Measurements from ENCODE around the gene ARAP1. TPM values are rescaled to one million over a fixed set of nuclear protein-coding genes. Genes with fewer than 3 reads are reported as not detected.

ARAP1 gene
- total and polyA plus RNA-seq, 7 experiments from 2014 or later: 30.4 to 317 (median 132) TPM

- Mint-ChIP-seq H3K4me3 (peak overlapping the region in 2 of 10 donors; percentile 4 to 58), H3K27ac (peak overlapping the region; percentile 81 to 99 (median 95)), H3K27me3 (no peaks in the 10 kb centered on the region), H3K36me3 (peaks cover 0 to 4% (median 0%) of the 10 kb centered on the region in 5 donors), H3K9me3 (no peaks in the 10 kb centered on the region), H3K4me1 (peaks cover 58 to 81% (median 77%) of the 10 kb centered on the region in 7 donors)
- no peak for DNase-seq
- peaks cover 32 to 48% of the 10 kb centered on the region in 2 donors for H3K4me1 ChIP-seq (ENCODE audit: control insufficient read depth in 2 of 2, insufficient read depth in 2 of 2, low read length in 2 of 2)
- CTCF ChIA-PET: interaction anchor here (0.9 kb wide), 1 partner anchor 14 kb away, joined by 3 read pairs; no protein-coding TSS in a partner anchor
- H3K36me3 ChIP-seq (ENCODE audit: control insufficient read depth in 2 of 3, insufficient read depth in 3 of 3, low read length in 3 of 3): peaks cover 0 to under 1% (median 0%) of the 10 kb centered on the region in 3 experiments
- no peaks in the 10 kb centered on the region for H3K9me3 ChIP-seq (ENCODE audit: control insufficient read depth in 2 of 3, low read length in 3 of 3)
- H3K27me3 ChIP-seq (ENCODE audit: control insufficient read depth in 2 of 2, insufficient read depth in 2 of 2, low read length in 2 of 2): no peaks in the 10 kb centered on the region
- POLR2A ChIA-PET: no interaction called here
- intact Hi-C loops (cut with micrococcal nuclease): no loop called here
- H3K4me3 ChIP-seq (ENCODE audit: low read length): no peak overlapping the region
- peak overlapping the region; percentile 39 for H3K27ac ChIP-seq (ENCODE audit: low read depth, low read length)
- no peak for ATAC-seq
Observed at GRCh38 chr11:72741849-72742512, 10.2 kb downstream of the ARAP1 start.

DNA sequence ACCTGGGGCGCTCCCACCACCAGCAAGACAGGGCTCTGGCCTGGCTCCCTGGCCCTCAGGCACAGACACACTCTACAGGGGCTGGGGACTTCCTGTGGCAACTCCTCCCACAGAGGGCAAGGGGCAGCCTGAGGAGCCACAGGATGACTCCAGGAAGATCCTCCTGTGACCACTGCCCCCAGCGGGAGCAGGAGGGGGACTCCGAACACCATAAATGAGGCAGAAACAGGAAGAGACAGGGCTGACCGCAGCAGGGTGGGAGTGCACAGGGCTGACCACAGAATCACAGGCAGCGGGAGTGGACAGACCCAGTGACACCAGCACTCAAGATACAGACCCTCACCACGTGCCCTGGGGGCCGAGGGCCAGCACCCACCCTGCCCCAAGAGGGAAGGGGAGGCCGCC is 10.8 kb downstream of the ARAP1 start:
- H3K4me1 ChIP-seq (ENCODE audit: control insufficient read depth in 2 of 2, insufficient read depth in 2 of 2, low read length in 2 of 2): peaks cover 36 to 53% of the 10 kb centered on the region in 2 donors
- H3K9me3 Mint-ChIP-seq: no peaks in the 10 kb centered on the region
- H3K4me3 Mint-ChIP-seq: peak overlapping the region in 4 of 10 donors; percentile 6 to 58 (median 34)
- DNase-seq: no peak
- ChIA-PET CTCF (no interaction called here), POLR2A (interaction anchor here (0.5 kb wide), 1 partner anchor 38 kb away, joined by 3 read pairs; no protein-coding TSS in a partner anchor)
- peak overlapping the region; percentile 39 for H3K27ac ChIP-seq (ENCODE audit: low read depth, low read length)
- H3K36me3 ChIP-seq (ENCODE audit: control insufficient read depth in 2 of 3, insufficient read depth in 3 of 3, low read length in 3 of 3): no peaks in the 10 kb centered on the region
- peaks cover 63 to 87% (median 81%) of the 10 kb centered on the region in 7 donors for H3K4me1 Mint-ChIP-seq
- H3K36me3 Mint-ChIP-seq: peaks cover 0 to 5% (median 0%) of the 10 kb centered on the region in 5 donors
- no peaks in the 10 kb centered on the region for H3K9me3 ChIP-seq (ENCODE audit: control insufficient read depth in 2 of 3, low read length in 3 of 3)
- intact Hi-C loops (cut with micrococcal nuclease): no loop called here
- ATAC-seq: peak; percentile 8
- H3K27ac Mint-ChIP-seq: peak overlapping the region; percentile 81 to 99 (median 95)
- no peak overlapping the region for H3K4me3 ChIP-seq (ENCODE audit: low read length)
- no peaks in the 10 kb centered on the region for H3K27me3 ChIP-seq (ENCODE audit: control insufficient read depth in 2 of 2, insufficient read depth in 2 of 2, low read length in 2 of 2)
- no peaks in the 10 kb centered on the region for H3K27me3 Mint-ChIP-seq

- Histone ChIP-seq H3K4me1 (ENCODE audit: control insufficient read depth in 2 of 2, insufficient read depth in 2 of 2, low read length in 2 of 2) (peaks cover 43 to 57% of the 10 kb centered on the region in 2 donors), H3K36me3 (ENCODE audit: control insufficient read depth in 2 of 3, insufficient read depth in 3 of 3, low read length in 3 of 3) (no peaks in the 10 kb centered on the region), H3K4me3 (ENCODE audit: low read length) (no peak overlapping the region), H3K27ac (ENCODE audit: low read depth, low read length) (peak overlapping the region; percentile 39), H3K9me3 (ENCODE audit: control insufficient read depth in 2 of 3, low read length in 3 of 3) (no peaks in the 10 kb centered on the region), H3K27me3 (ENCODE audit: control insufficient read depth in 2 of 2, insufficient read depth in 2 of 2, low read length in 2 of 2) (no peaks in the 10 kb centered on the region)
- H3K9me3 Mint-ChIP-seq: no peaks in the 10 kb centered on the region
- ChIA-PET POLR2A (interaction anchor here (0.5 to 1.8 kb wide), 4 partner anchors 19 to 74 kb away, joined by 3 to 6 read pairs (median 4); partner anchors contain the start of gene ATG16L2), CTCF (interaction anchor here (1.2 kb wide), 1 partner anchor 16 kb away, joined by 5 read pairs; no protein-coding TSS in a partner anchor)
- H3K27me3 Mint-ChIP-seq: no peaks in the 10 kb centered on the region
- H3K36me3 Mint-ChIP-seq: peaks cover 0 to 5% (median 0%) of the 10 kb centered on the region in 5 donors
- H3K4me3 Mint-ChIP-seq: peak overlapping the region in 6 of 10 donors; percentile 11 to 80 (median 52)
- peak overlapping the region; percentile 81 to 99 (median 95) for H3K27ac Mint-ChIP-seq
- no peak for DNase-seq
- intact Hi-C loops (cut with micrococcal nuclease): no loop called here
- ATAC-seq: no peak
- peaks cover 68 to 89% (median 80%) of the 10 kb centered on the region in 7 donors for H3K4me1 Mint-ChIP-seq
Observed at GRCh38 chr11:72740562-72741428, 11.4 kb downstream of the ARAP1 start.

DNA sequence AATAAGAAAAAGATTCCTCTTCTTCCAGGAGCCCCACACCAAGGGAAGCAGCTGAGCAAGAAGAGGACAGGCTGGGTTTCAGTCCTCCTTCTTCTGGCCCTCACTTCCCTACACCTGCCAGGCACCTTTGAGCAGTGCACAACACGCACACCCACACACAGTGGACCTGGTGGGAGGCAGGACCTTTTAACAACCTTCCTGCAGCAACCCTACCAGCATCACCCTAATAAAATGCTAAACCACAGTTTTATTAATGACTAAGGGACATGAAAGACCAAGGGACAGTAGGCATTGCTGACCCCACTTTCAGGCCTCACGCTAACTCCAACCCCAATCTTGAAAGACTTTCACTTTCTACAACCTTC is 12.2 kb downstream of the ARAP1 start:
- Histone ChIP-seq H3K27ac (ENCODE audit: low read depth, low read length) (peak overlapping the region; percentile 39), H3K27me3 (ENCODE audit: control insufficient read depth in 2 of 2, insufficient read depth in 2 of 2, low read length in 2 of 2) (no peaks in the 10 kb centered on the region), H3K4me1 (ENCODE audit: control insufficient read depth in 2 of 2, insufficient read depth in 2 of 2, low read length in 2 of 2) (peaks cover 48 to 57% of the 10 kb centered on the region in 2 donors), H3K9me3 (ENCODE audit: control insufficient read depth in 2 of 3, low read length in 3 of 3) (no peaks in the 10 kb centered on the region), H3K4me3 (ENCODE audit: low read length) (no peak overlapping the region), H3K36me3 (ENCODE audit: control insufficient read depth in 2 of 3, insufficient read depth in 3 of 3, low read length in 3 of 3) (no peaks in the 10 kb centered on the region)
- H3K4me1 Mint-ChIP-seq: peaks cover 68 to 93% (median 80%) of the 10 kb centered on the region in 7 donors
- ChIA-PET CTCF (interaction anchor here (1.2 kb wide), 1 partner anchor 15 kb away, joined by 5 read pairs; no protein-coding TSS in a partner anchor), POLR2A (interaction anchor here (1.4 to 1.8 kb wide), 3 partner anchors 18 to 75 kb away, joined by 3 to 6 read pairs (median 6); partner anchors contain the start of gene ATG16L2)
- H3K9me3 Mint-ChIP-seq: no peaks in the 10 kb centered on the region
- H3K27ac Mint-ChIP-seq: peak overlapping the region; percentile 70 to 99 (median 95)
- H3K36me3 Mint-ChIP-seq: peaks cover 0 to 5% (median 0%) of the 10 kb centered on the region in 5 donors
- no peak for DNase-seq
- no peaks in the 10 kb centered on the region for H3K27me3 Mint-ChIP-seq
- no peak for ATAC-seq
- intact Hi-C loops (cut with micrococcal nuclease): no loop called here
- H3K4me3 Mint-ChIP-seq: peak overlapping the region in 8 of 10 donors; percentile 9 to 80 (median 48)

DNA sequence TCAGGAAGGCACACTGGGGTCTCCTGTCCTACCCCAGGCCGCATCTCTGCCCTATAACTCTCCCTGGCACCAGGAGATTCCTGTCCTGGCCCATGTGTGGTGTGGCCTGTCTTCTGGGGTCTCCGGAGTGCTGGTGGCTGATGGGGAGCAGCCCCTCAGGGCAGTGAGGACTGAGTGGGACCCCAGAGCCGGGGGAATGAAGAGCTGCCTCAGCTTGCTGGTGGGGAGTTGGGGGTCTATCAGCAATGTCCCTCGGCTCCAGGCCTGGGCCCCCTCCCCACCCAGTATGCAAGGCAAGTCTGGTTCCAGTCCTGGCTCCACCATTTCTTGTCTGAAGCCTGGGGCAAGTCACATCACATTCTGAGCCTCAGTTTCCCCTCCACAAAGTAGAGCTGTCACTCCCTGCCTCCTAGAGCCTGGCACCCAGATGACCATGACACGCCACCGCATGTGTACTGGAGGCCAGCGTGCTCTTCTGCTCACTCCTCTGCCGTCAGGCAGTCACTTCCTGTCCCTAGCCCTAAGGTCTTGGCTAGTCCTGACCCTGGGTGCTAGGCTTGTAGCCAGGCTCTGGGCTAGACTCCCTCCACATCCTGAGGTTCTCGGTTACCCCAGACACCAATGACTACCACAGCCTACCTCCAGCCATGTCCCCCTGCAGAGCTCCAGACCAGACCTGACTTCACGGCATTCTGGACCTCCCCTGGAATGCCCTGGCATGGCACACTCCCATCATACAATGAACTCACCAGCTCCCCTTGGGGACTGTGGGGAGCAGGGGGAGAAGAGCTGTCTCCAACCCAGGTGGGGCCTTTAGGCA is 12.8 kb downstream of the ARAP1 start:
- intact Hi-C loops (cut with micrococcal nuclease): no loop called here
- Histone ChIP-seq H3K27ac (ENCODE audit: low read depth, low read length) (no peak overlapping the region), H3K27me3 (ENCODE audit: control insufficient read depth in 2 of 2, insufficient read depth in 2 of 2, low read length in 2 of 2) (no peaks in the 10 kb centered on the region), H3K36me3 (ENCODE audit: control insufficient read depth in 2 of 3, insufficient read depth in 3 of 3, low read length in 3 of 3) (no peaks in the 10 kb centered on the region), H3K4me3 (ENCODE audit: low read length) (no peak overlapping the region), H3K9me3 (ENCODE audit: control insufficient read depth in 2 of 3, low read length in 3 of 3) (no peaks in the 10 kb centered on the region), H3K4me1 (ENCODE audit: control insufficient read depth in 2 of 2, insufficient read depth in 2 of 2, low read length in 2 of 2) (peaks cover 48 to 56% of the 10 kb centered on the region in 2 donors)
- H3K27me3 Mint-ChIP-seq: no peaks in the 10 kb centered on the region
- peak overlapping the region in 7 of 10 donors; percentile 9 to 80 (median 67) for H3K4me3 Mint-ChIP-seq
- H3K4me1 Mint-ChIP-seq: peaks cover 66 to 88% (median 75%) of the 10 kb centered on the region in 7 donors
- no peak for ATAC-seq
- DNase-seq: no peak
- ChIA-PET POLR2A (interaction anchor here (1.4 to 1.8 kb wide), 3 partner anchors 17 to 76 kb away, joined by 3 to 6 read pairs (median 6); partner anchors contain the start of gene ATG16L2), CTCF (interaction anchor here (1.2 kb wide), 1 partner anchor 14 kb away, joined by 5 read pairs; no protein-coding TSS in a partner anchor)
- peaks cover 0 to 5% (median 0%) of the 10 kb centered on the region in 5 donors for H3K36me3 Mint-ChIP-seq
- H3K9me3 Mint-ChIP-seq: no peaks in the 10 kb centered on the region
- H3K27ac Mint-ChIP-seq: peak overlapping the region; percentile 70 to 99 (median 95)
